HG02763 (cell line): ENCODE data around the gene NAT14.
"Not testable (repeated sequence)": the region's sequence is repeated elsewhere in the genome, so short reads cannot be mapped to it uniquely, and the experiment has no call there.

Experiments used
- ATAC-seq: cut with Tn5 transposase; IDR thresholded peaks from one replicate; pipeline ENCODE4 v1.9.1; 2021; ENCODE audit warnings: mild to moderate bottlenecking, moderate library complexity; ENCODE audit not compliant: unreplicated experiment

Gene NAT14

DNA sequence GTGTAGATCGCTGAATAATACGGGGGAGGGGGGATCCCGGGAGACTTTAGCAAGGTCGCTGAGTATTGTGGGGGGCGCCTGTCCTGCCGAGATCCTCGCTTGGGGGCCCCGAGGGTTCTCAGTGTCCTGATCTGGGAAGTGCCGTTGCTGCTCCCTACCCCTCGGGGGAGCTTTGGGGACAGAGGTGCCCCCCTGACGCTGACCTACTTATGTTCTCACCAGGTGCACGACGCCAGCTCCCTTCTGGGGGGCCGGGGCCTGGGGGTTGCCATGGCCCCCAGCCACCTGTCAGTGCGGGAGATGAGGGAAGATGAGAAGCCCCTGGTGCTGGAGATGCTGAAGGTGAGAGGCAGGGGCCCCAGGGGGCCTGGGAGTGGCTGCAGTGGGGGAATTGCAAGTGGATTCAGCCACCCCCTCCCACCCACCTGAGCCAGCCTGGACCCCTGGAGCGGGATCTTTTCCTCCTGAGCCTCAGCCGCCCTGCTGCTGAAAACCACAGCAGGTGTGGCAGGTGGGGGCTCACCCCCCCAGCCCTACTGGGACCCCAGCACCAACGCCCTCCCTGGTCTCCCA is 537 bp downstream of the NAT14 start:
- no peak for ATAC-seq

DNA sequence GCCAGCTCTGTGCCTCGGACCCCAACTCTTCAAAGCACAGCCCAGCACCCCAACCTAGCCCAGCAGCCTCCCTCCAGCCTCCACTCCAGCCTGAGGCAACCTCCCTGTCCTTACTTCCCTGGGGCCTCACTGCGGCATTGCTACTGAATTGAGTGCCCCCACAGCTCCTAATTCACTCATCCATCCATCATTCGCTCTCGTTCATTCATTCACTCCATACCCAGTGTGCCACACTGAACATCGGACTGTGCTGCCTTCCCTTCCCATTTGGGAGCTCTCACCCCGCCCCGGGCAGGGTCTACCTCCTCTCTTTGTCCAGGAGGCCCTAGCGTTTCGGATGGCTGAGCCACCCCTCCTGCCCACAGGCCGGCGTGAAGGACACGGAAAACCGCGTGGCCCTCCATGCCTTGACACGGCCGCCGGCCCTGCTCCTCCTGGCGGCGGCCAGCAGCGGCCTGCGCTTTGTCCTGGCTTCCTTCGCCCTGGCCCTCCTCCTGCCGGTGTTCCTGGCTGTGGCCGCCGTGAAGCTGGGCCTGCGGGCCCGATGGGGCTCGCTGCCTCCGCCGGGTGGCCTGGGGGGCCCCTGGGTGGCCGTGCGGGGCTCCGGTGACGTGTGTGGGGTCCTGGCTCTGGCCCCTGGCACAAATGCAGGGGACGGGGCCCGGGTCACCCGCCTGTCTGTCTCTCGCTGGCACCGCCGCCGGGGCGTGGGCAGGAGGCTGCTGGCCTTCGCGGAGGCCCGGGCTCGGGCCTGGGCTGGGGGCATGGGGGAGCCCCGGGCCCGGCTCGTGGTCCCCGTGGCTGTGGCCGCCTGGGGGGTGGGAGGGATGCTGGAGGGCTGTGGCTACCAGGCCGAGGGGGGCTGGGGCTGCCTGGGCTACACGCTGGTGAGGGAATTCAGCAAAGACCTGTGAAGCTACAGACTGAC is 1.3 kb downstream of the NAT14 start:
- no peak for ATAC-seq

DNA sequence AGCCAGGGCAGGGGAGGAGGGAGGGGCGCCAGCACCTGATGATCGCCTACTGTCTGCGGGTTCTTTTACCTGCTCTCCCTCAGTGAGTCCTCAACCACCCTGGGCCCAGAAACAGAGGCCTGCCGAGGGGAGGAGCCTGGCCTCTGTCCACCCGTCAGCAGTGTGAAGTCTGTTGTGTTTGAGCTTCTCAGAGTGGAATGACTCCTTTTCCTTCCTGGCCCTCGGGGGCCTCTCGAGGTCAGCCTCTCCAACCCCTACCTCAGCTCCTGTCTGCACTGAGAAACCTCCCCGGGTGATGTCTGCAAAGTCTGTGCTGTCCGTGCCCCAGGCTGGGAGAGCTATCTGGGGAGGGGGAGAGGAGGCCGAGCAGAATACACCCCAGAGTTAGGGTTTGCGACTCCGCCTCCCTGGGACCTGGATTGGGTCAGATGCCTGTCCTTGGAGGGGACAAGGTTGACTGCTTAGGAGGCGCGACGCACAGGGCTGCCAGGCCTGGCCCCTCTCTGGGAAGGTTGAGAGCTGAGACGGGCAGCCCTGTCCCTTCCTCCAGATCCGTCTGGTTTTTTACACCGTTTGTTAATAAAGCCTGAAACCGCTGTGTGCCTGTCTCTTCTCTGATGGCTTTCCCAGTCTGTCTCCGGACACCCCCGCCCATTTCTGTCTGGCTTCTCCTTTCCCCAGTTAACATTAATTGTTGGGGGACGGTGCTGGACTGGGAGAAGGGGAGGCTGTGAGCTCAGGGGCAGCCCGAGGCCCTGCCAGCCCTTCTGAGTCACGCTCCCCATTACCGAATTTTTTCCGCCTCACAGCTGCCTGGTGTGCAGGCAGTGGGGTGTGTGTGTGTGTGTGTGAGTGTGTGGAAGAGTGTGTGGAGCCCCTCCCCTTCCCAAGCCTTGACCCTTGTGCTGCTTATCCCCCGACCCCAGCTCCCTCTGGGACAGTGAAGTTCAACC is 2.3 kb downstream of the NAT14 start:
- no peak for ATAC-seq

DNA sequence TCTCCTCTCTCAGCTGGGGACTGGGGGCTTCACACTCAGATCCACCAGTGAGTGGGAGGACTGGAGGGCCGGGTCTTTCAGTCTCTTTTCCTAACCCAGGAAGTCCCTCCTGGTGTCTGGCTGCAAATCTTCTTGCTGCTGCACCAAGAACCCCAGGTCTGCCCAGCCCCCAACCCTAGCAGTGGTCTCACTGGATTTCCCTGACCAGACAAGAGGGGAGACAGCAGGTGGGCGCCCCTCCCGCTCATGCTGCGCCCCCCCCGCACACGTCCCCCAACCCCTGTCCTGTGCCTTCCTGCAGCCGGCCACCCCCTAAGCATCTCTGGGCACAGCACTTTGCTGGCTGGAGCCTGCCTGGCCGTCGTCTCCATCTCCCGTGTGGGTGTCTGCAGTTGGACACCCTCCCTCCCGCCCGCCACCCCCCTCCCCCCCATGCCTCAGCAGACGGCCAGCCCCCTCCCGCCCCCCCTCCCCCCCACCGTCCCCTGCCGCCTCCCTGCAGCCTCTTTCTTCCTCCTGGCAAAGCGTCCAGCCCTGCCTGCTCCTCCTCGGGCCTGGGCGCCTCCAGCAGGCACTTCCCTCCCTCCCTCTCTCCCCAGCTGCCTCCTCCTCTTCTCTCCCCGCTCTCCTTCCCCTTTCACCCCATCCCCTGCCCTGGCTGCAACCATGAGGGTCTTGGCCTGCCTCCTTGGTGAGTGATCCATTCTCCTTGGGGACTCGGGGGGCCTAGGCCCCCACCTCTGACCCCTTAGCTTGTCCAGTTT is 3.1 kb downstream of the NAT14 start, which contains the start of gene SSC5D:
SSC5D (plus strand) TSS at position 513 of the 764 bp plus-strand sequence; CDS start at position 667, 154 bp downstream.
- no peak for ATAC-seq

DNA sequence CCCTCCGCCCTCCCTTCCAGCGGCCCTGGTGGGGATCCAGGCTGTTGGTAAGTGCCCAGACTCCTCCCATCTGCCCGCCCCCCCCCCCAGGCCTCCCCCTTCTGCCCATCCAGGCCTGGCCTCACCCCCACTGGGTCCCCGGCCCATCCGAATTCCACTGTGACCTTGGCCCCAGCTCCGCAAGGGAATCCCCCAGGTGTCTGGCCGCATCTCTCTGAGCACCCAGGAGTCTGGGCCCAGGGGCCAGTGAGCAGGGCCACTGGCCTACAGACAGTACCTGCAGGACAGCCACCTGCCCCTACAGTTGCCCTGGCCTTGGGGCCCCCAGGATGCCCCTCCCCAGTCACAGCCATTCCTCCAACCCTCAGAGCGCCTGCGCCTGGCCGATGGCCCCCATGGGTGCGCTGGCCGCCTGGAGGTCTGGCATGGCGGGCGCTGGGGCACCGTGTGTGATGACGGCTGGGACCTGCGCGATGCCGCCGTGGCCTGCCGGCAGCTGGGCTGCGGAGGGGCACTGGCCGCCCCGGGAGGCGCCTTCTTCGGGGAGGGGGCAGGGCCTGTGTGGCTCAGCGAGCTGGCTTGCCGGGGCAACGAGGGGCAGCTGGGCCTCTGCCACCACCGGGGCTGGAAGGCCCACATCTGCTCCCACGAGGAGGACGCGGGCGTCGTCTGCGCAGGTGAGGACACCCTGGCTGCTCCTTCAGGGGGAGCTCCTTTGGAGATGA is 4.2 kb downstream of the NAT14 start:
- no peak for ATAC-seq

DNA sequence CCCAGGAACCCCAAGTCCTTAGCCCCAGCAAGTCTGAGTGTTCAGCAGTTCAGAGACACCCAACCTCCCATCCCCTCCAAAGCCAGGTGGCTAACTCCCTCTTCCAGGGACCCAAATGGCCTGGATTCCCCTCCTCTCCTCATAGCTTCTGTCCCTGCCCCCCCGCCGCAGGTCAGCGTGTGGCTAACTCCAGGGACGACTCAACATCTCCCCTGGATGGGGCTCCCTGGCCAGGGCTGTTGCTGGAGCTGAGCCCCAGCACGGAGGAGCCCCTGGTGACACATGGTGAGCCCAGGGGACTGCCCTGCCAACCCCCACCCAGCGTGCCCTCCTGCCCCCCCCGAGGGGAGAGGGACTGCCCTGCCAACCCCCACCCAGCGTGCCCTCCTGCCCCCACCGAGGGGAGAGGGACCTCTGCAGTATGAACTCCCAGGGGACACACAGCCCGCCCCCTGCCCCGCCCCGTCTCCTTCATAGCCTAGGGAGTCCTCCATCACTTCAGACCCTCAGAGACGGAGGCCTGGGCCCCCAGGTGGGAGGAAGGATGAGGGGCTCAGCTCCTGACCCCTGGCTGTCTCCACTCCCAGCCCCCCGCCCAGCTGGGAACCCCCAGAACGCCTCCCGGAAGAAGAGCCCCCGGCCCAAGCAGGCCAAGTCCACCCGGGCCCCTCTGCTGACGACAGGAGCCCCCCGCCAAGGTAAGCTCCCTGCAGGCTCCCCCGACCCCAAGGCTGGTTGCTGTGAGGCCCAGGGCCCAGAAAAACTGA is 4.9 kb downstream of the NAT14 start:
- no peak for ATAC-seq

DNA sequence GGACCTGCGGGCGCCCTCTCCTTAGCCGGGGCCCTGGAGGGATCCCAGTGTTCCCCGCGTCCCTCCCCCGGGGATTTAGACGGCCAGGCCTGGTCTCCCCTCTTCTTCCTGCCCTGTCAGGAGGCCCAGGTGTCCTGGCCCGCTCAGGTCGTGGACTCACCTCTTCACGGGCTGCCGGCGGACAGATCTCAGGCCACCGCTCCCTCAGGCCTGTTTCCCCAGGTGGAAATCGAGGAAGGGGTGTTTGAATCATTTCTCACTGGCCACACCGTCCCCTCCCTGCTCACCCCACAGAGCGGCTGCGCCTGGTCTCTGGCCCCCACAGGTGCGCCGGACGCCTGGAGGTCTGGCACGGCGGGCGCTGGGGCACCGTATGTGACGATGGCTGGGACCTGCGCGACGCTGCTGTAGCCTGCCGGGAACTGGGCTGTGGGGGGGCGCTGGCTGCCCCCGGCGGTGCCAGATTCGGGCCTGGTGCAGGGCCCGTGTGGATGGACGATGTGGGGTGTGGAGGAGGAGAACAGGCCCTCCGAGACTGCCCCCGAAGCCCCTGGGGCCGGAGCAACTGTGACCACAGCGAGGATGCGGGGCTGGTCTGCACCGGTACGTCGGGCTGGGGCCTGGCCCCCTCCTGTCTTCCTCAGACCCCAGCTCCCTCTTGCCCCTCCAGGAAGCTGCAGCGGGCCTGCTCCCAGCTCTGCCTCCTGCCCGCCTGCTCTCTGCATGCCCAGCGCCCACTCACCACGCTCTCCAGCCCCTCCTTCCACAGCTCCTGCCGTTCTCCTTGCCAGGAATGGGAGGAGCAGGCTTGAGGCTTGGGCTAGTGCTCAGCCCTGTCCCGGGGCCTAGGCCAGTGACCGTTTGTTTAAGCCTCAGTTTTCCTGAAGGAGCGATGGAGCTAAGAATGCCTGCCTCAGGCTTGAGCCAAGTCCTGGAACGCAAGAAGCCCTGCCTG is 5.8 kb downstream of the NAT14 start:
- ATAC-seq, result no peak

DNA sequence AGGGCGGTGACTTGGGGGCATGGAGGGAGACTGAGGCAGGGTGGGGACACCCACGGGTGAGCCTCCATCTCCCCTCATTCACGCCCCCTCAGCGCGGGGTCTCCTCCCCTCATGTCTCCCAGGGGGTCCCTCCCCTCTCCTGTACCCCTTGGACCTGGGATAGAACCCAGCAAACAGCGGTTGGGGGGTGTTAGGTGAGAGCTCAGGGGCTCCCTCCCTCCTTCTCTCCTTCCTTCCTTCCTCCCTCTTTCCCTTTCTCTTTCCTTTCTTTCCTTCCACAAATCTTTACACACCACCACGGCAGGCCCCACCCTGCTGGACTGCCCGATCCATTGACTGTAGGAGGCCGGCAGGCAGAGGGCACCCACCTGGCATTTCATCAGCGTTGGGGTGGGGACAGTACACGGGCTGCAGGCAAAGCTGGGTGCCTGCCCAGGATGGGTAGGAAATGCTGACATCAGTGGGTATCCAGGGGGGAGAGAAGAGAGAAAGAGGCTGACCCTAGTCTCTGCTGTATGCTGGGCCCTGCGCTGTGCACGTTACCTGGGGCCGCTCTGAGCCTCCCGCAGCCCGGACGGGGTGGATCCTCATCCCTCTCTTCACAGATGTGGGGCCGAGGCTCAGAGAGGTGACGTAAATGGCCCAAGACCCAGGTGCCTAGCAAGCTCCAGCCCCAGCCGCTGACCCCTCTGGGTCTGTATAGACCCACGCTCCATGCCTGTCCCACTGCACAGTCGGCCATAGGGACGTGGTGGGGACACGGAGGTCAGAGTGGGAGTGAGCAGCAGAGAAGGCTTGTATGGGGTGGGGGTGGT is 6.8 kb downstream of the NAT14 start:
- ATAC-seq, result no peak

DNA sequence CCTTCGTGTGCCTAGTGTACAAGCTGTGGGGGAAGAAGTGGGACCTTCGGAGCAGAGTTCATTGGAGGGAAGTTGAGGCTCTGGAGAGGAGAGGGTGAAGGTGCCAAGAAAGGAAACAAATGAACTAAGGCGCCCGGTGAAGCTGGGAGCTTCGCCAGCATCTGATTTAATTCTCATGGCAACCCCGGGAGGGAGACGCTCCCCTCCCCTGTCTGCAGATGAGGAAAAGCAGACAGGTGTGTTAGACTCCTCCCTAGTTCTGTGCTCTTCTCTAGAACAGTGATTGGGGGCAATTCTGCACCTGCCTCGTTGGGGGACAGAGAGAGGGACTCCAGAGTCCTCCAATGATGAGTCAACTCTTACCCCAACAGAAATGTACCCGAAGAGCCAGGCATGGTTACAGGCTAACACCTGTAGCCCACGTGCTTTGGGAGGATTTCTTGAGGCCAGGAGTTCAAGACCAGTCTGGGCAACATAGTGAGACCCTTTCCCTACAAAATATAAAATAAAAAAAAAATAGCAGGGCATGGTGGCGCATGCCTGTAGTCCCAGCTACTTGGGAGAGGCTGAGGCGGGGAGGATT is 7.5 kb downstream of the NAT14 start:
- ATAC-seq, result no peak

DNA sequence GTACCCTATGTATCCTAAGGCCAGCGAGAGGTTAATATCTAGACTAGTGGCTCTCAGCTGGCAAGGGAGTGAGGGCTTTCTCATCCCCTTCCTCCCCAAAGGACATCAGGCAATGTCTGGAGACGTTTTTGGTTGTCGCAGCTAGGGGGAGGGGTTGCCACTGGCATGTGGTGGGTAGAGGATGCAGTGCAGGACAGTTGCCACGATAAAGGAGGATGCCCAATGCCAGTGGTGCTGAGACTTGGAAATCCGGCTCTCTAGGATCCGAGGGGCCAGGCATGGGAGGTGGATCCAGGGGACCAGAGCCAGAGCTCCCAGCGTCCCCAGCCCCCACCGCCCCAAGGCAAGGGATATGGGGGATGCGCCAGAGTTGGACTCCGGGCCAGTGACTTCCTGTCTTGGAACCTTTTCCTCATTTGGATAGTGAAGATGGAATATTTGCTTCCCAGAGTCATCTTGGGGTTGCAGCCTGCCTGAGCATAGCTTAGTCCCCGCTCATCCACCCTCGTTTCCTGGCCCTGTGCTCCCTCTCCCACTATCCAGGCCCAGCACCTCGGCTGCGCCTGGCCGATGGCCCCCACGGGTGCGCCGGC is 8.2 kb downstream of the NAT14 start:
- ATAC-seq, result no peak

DNA sequence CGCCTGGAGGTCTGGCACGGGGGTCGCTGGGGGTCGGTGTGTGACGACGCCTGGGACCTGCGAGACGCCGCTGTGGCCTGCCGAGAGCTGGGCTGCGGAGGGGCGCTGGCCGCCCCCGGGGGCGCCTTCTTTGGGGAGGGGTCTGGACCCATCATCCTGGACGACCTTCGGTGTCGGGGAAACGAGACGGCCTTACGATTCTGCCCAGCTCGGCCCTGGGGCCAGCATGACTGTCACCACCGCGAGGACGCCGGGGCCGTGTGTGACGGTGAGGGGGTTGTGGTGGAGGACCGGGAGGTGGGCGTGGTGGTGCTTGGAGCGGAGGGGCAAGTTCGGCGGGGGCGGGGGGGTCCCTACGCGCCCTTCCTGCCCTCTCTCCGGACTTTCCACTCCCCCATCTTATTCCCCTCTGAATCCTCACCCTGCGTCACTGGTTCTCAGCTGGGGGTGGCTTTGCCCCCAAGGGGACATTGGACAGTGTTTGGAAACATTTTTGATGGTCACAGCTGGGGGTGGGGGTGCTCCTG is 8.7 kb downstream of the NAT14 start:
- ATAC-seq, result no peak

DNA sequence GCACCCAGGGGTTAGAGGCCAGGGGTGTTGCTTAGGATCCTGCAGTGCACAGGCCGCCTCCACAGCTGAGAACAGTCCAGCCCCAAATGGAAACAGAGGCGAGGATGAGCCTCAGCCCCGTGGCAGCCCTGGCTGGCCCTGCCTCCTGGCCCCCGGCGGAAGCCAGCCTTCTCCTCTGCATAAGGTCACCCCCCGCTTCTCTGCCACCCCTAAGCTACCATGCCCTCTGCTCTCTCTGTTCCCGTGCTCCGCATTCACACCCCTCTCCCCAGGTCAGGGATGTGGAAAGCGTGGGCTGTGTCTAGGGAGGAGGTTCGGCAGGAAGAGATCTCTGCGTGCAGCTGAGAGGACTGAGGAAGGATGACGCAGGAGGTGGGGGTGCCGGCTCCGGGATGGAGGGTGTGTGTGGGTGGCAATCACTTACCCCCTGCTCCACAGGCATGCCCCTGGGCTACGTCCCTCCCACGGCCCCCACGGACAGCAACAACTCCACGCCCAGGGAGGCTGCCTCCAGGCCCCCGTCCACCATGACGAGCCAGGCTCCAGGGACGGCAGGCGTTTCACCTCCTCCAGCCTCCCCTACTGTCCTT is 9.3 kb downstream of the NAT14 start:
- no peak for ATAC-seq

DNA sequence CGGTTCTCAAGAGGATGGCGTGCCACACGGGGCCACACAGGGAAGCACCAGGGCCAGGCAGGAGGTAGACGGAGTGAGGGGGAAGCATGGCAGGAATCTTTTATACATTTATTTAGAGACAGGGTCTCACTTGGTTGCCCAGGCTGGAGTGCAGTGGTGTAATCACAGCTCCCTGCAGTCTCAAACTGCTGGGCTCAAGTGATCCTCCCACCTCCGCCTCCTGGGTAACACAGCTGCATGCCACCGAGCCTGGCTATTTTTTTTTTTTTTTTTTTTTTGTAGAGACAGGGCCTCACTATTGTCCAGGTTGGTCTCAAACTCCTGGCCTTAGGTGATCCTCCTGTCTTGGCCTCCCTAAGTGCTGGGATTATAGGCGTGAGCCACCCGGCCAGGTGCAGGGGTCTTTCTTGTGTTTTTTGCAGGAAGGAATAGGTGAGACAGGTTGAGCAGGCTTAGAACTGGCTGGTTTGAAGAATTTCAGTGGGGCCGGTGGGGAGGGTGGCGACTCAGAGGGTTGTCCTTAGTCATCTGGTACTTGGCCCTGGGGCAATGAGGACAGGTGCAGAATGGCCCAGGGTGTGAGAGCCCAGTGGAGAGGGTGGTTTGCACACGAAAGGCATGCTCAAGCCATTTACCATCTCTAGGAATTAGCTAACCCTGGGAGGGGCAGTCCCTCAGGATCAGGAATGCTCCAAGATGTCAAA is 10.8 kb downstream of the NAT14 start:
- ATAC-seq, result no peak

DNA sequence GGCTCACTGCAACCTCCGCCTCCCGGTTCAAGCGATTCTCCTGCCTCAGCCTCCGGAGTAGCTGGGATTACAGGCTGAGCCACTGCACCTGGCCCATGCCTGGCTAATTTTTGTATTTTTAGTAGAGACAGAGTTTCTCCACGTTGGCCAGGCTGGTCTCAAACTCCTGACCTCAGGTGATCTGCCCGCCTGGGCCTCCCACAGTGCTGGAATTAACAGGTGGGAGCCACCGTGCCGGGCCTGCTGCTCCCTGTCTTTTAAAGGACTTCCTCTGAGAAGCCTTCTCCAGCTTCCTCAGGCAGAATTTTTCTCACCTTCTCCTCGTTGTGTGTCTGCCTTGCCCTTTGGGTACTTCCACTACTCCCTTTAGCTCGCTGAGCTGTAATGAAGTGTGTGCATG is 11.8 kb downstream of the NAT14 start:
- not testable (repeated sequence) for ATAC-seq

DNA sequence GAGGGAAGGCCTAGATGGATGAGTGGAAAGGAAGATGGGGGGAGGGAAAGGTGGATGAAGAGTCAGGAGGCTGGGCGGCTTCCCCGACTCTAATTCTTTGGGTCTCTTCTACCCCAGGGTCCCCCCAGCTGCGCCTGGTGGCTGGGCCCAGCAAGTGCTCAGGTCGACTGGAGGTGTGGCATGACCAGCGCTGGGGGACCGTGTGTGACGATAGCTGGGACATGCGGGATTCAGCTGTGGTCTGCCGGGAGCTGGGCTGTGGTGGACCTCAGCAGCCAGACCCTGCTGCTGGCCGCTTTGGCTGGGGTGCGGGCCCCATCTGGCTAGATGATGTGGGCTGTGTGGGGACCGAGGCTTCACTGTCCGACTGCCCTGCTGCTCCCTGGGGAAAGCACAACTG is 12.8 kb downstream of the NAT14 start:
- ATAC-seq, result no peak
